Upper lobe of right lung (tissue), 1 donor: ENCODE data around the gene THAP9. TPM values are rescaled to one million over a fixed set of nuclear protein-coding genes. Genes with fewer than 3 reads are reported as not detected.
"Not testable (repeated sequence)": the region's sequence is repeated elsewhere in the genome, so short reads cannot be mapped to it uniquely, and the experiment has no call there.

Source experiments
- ATAC-seq: fragments of 200-7000 bp; cut with Tn5 transposase; one replicate; pipeline ENCODE4 v1.9.1; 2020; ENCODE audit warnings: mild to moderate bottlenecking, moderate library complexity
- DNase-seq: peaks from one replicate; pipeline ENCODE4 v3.0.0-alpha.2; 2020
- H3K27ac ChIP-seq: fragments of 200-600 bp; one replicate; pipeline ENCODE4 v1.8.0; 2022
- H3K27me3 ChIP-seq: fragments of 200-600 bp; one replicate; pipeline ENCODE4 v1.8.0; 2022; ENCODE audit warnings: mild to moderate bottlenecking
- H3K36me3 ChIP-seq: fragments of 200-600 bp; one replicate; pipeline ENCODE4 v1.8.0; 2022
- H3K4me1 ChIP-seq: fragments of 200-600 bp; one replicate; pipeline ENCODE4 v1.8.0; 2022
- H3K4me3 ChIP-seq: fragments of 200-600 bp; one replicate; pipeline ENCODE4 v1.8.0; 2022; ENCODE audit warnings: mild to moderate bottlenecking
- H3K9me3 ChIP-seq: fragments of 200-600 bp; one replicate; pipeline ENCODE4 v1.8.0; 2022
- CTCF ChIP-seq: fragments of 200-600 bp; IDR thresholded peaks from one replicate; pipeline ENCODE4 v1.8.0; 2022; ENCODE audit warnings: antibody characterized with exemption
- intact Hi-C: fragments of 100-400 bp; cut with DNase I; formaldehyde crosslinking; loops from one replicate; pipeline ENCODE4 v1.11.0; 2022
- total RNA-seq: library from RNA; stranded (reverse); fragmentation: NEBNext Ultra II Directional; extraction: Animal tissue kit (Norgen Biotek cat#: 25700); gene quantifications from one replicate; pipeline ENCODE4 v1.2.1, GENCODE V29; 2021
- donor health status: DM: no; HTN: yes; CAD: no; lungs with severe emphysema.

The THAP9 gene
- total RNA-seq, 1 donor from 2014 or later: 3.8 TPM

DNA sequence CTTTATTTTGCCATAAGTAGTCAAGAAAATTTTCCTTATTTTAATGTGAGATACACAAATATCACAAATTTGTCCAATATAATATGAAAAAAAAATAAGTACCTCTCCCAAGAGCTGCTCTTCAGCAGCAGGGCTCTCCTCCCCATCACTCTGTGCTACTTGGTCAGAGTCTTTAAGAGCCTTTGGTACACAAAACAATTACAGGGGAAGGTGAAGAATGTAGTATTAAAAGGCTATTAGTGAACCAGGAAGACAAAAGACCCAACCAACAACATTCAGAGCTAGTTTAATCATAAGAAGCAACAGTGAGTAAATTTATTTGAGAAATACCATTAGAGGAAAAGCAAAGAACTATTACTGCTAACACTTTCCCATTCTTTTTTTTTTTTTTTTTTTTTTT is 39.0 kb upstream of the THAP9 start:
- Histone ChIP-seq H3K27ac (no peak overlapping the region), H3K4me3 (no peak overlapping the region), H3K36me3 (peaks cover 84% of the 10 kb centered on the region), H3K9me3 (no peaks in the 10 kb centered on the region), H3K4me1 (peaks cover 12% of the 10 kb centered on the region), H3K27me3 (no peaks in the 10 kb centered on the region)
- intact Hi-C loops: no loop called here
- no peak for ATAC-seq
- no peak for TF ChIP-seq CTCF
- DNase-seq: no peak

GRCh38 chr4:82864336-82864979 is 36.1 kb upstream of the THAP9 start:
- intact Hi-C loops: no loop called here
- Histone ChIP-seq H3K36me3 (peaks cover 95% of the 10 kb centered on the region), H3K4me3 (no peak overlapping the region), H3K27ac (no peak overlapping the region), H3K27me3 (no peaks in the 10 kb centered on the region), H3K4me1 (peaks cover 12% of the 10 kb centered on the region), H3K9me3 (no peaks in the 10 kb centered on the region)
- DNase-seq (no peak), ATAC-seq (no peak)
- no peak for TF ChIP-seq CTCF

DNA sequence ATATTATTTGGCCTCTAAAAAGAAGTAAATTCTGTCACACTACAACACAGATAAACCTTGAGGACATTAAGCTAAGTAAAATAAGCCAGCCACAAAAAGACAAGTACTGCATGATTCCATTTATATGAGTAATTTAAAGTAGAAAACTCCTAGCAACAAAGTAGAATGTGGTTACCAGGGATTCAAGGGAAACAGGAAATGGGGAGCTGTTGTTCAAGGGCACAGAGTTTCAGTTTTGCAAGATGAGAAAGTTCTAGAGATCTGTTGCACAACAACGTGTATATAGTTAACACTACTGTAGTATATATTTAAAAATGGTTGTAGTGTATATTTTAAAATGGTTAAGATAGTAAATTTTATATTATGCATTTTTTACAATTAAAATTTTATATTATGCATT is 34.9 kb upstream of the THAP9 start:
- DNase-seq: no peak
- Histone ChIP-seq H3K9me3 (no peaks in the 10 kb centered on the region), H3K4me3 (no peak overlapping the region), H3K36me3 (peaks cover 98% of the 10 kb centered on the region), H3K4me1 (peaks cover 12% of the 10 kb centered on the region), H3K27ac (peak overlapping the region; percentile 38), H3K27me3 (no peaks in the 10 kb centered on the region)
- intact Hi-C loops: no loop called here
- no peak for TF ChIP-seq CTCF
- ATAC-seq: peak; percentile 77

DNA sequence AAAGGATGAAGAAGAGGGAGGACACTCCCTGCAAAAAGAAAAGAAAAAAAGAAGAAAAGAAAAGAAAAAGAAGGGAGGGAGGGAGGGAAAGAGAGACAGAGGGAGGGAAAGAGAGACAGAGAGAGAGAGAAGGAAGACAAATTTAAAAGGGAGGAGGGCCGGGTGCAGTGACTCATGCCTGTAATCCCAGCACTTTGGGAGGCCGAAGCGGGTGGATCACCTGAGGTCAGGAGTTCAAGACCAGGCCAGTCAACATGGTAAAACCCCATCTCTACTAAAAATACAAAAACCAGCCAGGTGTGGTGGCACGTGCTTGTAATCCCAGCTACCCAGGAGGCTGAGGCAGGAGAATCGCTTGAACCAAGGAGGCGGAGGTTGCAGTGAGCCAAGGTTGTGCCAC is 34.5 kb upstream of the THAP9 start:
- peak overlapping the region; percentile 38 for H3K27ac ChIP-seq
- H3K27me3 ChIP-seq, ATAC-seq, H3K9me3 ChIP-seq, H3K4me3 ChIP-seq, DNase-seq, intact Hi-C loops: not testable (repeated sequence)
- peaks cover 98% of the 10 kb centered on the region for H3K36me3 ChIP-seq
- H3K4me1 ChIP-seq: peaks cover 12% of the 10 kb centered on the region

- DNase-seq: no peak
- Histone ChIP-seq H3K9me3 (no peaks in the 10 kb centered on the region), H3K4me3 (no peak overlapping the region), H3K4me1 (peaks cover 12% of the 10 kb centered on the region), H3K27ac (no peak overlapping the region), H3K36me3 (peaks cover 98% of the 10 kb centered on the region), H3K27me3 (no peaks in the 10 kb centered on the region)
- TF ChIP-seq CTCF: no peak
- ATAC-seq: no peak
- intact Hi-C loops: no loop called here
These were observed 33.7 kb upstream of the THAP9 start for GRCh38 chr4:82866706-82867385.

DNA sequence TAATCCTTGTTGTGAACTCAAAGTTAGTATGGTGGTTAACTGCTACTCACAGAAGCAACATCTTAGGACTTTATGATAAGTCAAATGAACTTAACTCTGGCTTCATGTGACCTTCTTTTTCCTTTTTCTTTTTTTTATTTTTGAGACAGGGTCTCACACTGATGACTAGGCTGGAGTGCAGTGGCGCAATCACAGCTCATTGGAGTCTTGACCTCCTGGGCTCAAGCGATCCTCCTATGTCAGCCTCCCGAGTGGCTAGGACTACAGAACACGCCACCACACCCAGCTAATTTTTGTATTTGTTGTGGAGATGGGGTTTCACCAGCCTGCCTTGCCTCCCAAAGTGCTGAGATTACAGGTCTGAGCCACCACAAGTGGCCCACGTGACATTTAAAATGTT is 32.0 kb upstream of the THAP9 start:
- DNase-seq (no peak), ATAC-seq (no peak)
- H3K9me3 ChIP-seq: no peaks in the 10 kb centered on the region
- no peak overlapping the region for H3K27ac ChIP-seq
- no peak overlapping the region for H3K4me3 ChIP-seq
- H3K36me3 ChIP-seq: peaks cover 98% of the 10 kb centered on the region
- peaks cover 12% of the 10 kb centered on the region for H3K4me1 ChIP-seq
- no peaks in the 10 kb centered on the region for H3K27me3 ChIP-seq
- intact Hi-C loops: no loop called here
- no peak for TF ChIP-seq CTCF
